HG03097 (cell line): ENCODE results near the gene DYNLT3.

Experiments
- ATAC-seq: cut with Tn5 transposase; IDR thresholded peaks from one replicate; pipeline ENCODE4 v1.9.1; 2021; ENCODE audit not compliant: unreplicated experiment, low FRiP score

DYNLT3 gene

GRCh38 chrX:37846141-37846540, 1.2 kb downstream of the DYNLT3 start:
- ATAC-seq: no peak

- no peak for ATAC-seq
Measured at GRCh38 chrX:37844622-37845021, 2.7 kb downstream of the DYNLT3 start.

- no peak for ATAC-seq
Measured at GRCh38 chrX:37840931-37841330, 6.4 kb downstream of the DYNLT3 start.

- no peak for ATAC-seq
Measured at GRCh38 chrX:37834937-37835336, 12.4 kb downstream of the DYNLT3 start.

- no peak for ATAC-seq
Measured at GRCh38 chrX:37830371-37830770, 17.0 kb downstream of the DYNLT3 start.

GRCh38 chrX:37829721-37830120, 17.6 kb downstream of the DYNLT3 start:
- no peak for ATAC-seq

DNA sequence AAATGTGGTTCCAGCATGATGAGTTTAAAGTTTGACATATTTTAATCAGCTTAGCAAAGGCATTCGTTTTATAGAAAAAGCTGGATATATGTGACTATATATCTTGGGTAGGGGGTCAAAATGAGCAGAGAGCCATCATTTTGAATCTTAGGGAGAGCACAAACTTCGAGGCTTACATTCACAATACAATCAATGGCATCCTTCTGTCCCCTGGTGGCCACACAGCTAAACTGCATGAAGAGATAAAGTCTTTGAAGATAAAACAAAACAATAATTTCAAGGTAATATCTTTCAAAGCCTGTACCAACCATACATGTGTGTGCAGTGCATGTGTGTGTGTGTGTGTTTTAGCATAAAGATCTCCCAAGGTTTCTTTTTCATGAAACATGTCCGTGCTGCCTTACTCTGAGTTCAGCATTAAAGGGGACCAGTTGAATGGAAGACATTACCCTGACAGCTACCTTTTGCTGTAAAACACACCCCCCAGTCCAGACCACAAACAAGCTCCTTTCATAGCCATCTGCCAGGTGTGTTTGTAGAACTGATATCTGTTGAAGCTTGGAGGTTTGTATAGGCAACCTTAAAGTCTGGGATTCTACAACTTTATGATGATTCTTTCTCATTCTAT, 22.0 kb downstream of the DYNLT3 start:
- ATAC-seq: no peak

DNA sequence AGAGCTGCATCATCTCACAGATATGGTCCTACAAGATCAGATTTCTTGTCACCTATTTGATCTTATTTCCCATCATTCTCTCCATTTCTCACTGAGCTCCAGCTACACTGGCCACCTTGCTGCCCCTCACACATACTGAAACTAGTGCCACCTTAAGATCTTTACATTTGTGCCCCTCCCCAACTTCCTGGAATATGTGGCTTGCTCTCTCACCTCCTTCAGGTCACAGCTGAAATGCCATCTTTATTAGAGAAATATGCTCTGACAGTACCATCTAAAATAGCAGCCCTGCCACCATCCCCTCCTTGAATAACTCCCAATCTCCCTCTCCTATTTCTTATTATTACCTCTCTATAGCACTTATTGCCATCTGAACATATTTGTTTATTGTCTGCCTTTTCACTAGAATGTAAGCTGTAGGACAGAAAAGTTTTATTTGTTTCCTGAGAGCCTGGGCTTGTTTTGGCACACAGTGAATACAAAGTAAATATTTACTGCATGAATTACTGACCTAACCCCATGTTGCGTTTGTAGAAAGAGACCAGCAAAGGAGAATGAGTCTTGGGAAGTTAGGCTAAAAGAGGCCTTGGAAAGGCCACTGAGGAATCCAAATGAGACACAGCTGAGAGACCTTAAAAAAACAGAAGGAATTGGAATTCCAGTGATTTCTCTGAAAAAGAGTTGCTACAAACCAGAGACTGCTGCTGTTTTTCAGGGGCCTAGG, 22.7 kb downstream of the DYNLT3 start:
- no peak for ATAC-seq

DNA sequence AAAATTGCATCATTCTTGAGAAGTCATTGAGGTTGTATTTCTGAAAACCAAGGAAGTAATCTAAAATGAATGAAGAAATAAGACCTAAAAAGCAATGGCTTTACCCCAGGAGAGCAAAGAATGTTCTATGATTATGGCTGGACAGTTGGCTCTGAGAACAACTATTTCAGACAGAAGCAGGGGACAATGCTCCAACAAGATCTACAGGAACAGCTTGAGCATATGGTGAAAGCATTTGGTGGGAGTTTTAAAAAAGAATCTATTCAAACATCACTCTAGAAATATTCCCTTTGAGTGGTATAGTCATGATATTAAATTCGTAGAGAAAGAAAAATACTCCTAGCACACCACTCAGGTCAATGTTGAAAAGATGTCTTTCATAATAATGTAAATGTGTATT, 26.7 kb downstream of the DYNLT3 start:
- no peak for ATAC-seq

- peak; percentile 45 for ATAC-seq
Measured at GRCh38 chrX:37818031-37818430, 29.3 kb downstream of the DYNLT3 start.

DNA sequence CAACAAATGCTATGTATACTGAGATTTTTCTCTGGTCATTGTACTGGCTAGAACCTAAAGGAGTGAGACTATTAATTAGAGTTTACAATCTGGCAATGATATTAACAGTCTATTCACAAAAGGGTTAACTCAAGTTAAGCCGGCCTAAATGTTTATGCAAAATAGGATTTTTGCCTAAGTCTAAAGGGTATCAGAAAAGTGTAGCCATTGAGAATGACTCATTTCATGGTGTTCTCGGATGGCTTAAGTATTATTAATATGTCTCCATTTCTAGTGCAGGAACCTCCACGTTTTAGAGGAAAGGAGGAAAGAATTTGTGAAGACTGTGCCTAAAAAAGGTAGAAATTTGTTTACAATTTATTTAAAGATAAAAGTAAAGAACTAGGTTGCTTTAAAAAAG, 29.8 kb downstream of the DYNLT3 start:
- ATAC-seq: no peak

- no peak for ATAC-seq
Measured at GRCh38 chrX:37817176-37817575, 30.2 kb downstream of the DYNLT3 start.

- ATAC-seq: no peak
Measured at GRCh38 chrX:37816766-37817165, 30.6 kb downstream of the DYNLT3 start.

GRCh38 chrX:37815366-37815765, 32.0 kb downstream of the DYNLT3 start:
- no peak for ATAC-seq

DNA sequence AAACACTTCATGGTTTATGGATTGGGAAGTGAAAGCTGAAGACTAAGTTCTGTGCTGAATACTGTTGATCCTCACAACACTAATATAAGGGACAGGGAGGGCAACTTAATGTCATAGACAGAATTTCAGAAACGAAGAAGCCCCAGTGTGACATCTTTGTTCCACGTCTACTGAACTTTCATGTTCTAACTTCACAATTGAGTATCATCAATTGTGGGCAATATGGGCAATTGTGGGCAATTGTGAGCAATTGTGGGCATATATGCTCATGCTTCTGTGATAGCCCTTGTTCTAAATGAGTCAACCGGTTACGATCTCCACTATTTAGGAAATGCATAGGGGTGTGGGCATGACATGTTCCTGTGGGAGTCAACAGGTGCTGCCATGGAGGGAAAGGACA, 33.8 kb downstream of the DYNLT3 start:
- no peak for ATAC-seq

DNA sequence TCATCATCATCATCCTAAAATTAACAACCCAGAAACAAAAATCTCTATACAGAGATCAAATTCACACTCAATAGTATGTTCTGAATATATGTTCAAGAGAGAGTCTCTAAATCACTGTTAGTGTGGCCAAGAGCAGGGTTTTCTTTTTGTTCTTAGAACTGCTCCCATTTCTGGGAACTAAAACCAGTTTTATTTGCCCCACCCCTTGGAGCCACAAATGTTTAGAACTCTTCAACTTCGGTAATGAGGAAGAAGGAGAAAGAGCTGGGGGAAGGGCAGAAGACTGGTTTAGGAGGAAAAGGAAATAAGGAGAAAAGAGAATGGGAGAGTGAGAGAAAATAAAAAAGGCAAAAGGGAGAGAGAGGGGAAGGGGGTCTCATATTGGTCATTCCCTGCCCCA, 35.3 kb downstream of the DYNLT3 start:
- ATAC-seq: no peak

DNA sequence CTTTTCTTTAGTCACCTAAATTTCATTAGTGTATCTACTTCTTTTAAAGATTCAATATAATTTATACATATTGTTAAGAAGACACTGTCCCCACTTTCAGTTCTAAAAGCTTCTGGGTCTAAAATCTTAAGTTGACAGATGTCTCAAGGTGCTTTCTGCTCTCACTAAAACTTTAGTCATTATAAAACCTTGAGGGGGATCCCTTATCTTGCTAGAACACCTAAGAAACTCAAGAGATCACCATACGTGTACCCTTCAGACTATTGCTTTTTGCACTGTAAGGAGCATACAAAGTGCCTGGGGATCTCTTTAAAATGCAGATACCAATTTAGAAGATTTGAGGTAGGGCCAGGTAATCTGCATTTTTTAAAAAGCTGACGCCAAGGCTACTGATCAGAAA, 37.4 kb downstream of the DYNLT3 start:
- ATAC-seq: no peak

GRCh38 chrX:37803057-37803456, 44.3 kb downstream of the DYNLT3 start:
- ATAC-seq: no peak

DNA sequence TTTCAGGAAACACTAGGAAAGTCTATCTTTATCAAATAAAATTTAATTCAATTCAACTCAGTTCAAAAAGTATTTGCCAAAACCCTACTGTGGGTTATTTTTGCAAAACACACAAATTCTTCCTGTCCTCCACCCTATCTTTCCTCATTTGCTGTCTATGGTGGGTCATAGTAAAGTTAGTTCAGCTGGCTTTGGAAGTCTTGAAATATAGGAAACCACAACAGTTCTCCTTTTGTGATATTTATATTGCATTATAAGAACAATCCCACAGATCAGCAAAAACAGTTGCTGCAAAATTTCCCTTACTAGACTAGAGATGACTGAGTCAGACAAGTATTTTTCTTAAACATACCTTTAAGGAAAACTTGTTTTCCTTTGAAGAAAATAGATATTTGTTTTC, 45.3 kb downstream of the DYNLT3 start:
- no peak for ATAC-seq

- ATAC-seq: no peak
Measured at GRCh38 chrX:37800717-37801116, 46.7 kb downstream of the DYNLT3 start.

- no peak for ATAC-seq
Measured at GRCh38 chrX:37799936-37800335, 47.4 kb downstream of the DYNLT3 start.

- peak; percentile 87 for ATAC-seq
Measured at GRCh38 chrX:37796805-37797204, 50.6 kb downstream of the DYNLT3 start.
